HG02943 (cell line): ENCODE measurements around the gene RBM38.

ENCODE experiments used
- ATAC-seq: cut with Tn5 transposase; IDR thresholded peaks from one replicate; pipeline ENCODE4 v1.9.1; 2021; ENCODE audit warnings: mild to moderate bottlenecking, low read depth, moderate library complexity; ENCODE audit not compliant: unreplicated experiment

RBM38 gene

DNA sequence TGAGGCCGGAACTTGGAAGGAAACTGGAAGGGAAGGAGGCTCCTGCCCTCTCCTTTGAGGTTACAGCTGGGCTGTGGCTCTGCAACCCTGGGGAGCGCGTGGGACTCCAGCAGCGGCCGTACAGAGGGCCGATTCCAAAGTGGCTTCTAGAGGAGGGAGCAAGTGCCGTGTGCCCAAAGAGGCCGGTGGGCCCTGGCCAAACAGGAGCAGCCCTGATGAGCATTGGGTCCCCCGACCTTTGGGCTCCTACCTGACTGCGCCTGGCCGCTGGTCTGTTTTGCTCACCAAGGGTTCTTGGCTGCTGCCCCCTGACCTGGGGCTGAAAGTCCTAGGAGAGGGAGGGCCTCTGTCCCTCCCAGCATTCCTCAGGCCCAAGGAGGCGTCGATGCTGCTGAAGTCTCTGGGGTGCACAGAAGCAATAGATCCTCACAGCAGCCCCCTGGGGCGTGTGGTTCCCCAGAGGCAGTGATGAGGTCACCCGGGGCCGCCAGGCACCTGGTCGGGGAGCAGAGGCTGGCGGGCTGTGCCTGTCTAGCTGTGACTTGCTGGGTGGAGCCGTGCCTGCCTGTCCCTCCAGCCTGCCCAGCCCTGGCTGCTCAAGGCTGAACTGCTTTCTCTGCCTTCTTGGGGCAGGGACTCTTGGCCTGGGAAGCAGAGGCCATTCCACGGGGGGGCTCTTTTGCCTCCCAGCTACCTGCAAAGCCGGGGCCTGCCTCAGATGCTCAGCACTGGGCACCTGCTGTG, 9.8 kb downstream of the RBM38 start:
- peak; percentile 32 for ATAC-seq

DNA sequence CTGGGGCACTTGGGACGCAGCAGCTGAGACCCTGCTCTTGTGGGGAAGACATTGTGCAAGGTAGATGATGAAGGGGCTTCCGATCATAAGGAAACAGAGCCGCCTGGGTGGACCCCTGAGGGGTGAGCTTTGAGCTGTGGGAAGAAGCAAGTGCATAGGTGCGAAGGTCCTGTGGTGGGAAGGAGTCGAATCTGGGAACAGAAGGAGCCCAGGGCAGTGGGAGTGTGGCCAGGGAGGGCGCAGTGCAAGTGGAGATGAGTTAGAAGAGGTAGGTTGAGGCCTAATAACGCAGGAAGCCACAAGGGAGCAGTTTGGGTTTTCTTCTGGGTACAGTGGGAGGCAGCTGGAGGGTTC, 10.3 kb downstream of the RBM38 start:
- ATAC-seq, result no peak

DNA sequence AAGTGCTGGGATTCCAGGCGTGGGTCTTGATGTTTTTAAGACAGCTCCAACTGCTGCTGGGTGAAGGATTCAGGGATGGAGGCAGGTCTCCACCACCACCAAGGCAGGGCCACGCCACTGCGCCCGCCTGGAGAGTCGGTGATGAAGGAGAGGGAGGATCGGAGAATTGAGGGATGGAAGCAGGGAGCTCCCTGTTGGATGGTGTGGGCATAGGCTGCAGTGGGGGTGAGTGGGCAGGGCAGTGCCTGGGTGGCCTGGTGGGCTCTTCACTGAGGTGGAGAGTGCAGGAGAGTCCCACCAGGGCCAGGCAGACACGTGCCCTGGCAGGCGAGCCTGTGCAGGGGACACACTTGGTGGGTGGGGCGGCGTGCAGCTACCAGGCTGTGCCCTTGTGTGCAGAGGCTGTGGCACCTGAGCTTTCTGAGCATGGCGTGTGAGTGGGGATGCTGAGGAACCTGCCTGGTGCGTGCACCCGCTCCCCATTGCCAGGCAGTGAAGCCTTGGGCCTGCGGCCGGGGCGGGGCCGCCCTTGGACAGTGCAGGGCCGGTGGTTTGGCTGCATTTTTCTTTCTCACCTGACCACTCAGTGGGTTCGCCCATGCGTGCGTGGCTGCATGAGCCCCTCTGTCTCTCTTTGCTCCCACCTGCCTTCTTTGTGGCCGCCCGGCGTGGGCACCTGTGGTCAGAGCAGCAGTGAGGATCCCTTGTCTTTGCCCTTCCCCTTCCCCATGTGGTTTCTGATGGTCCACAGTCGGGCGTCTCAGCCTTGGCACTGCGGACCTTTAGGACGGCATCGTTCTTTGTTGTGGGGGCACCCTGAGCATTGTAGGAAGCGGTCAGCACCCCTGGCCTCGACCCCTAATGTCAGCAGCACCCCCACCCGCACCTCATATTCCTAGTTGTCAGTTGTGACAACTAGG, 11.3 kb downstream of the RBM38 start:
- no peak for ATAC-seq

DNA sequence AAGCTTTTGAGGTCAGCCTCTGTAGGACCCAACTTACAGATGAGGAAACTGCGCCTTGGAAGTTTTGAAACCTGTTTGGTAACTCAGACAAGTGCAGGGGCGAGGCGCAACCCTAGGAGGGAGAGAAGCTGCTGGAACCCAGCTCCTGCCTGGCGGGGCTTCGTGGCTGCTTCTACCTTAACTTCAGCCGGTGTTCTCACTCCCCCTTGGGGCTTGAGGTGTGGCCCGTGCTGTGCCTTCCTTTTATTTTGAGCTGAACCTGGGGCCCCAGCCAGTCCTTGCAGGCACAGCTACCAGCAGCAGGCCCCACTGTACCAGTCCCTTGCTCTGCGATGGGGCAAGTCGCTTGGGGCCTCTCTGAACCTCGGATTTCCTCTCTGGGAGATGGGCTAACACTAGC, 12.0 kb downstream of the RBM38 start:
- no peak for ATAC-seq

DNA sequence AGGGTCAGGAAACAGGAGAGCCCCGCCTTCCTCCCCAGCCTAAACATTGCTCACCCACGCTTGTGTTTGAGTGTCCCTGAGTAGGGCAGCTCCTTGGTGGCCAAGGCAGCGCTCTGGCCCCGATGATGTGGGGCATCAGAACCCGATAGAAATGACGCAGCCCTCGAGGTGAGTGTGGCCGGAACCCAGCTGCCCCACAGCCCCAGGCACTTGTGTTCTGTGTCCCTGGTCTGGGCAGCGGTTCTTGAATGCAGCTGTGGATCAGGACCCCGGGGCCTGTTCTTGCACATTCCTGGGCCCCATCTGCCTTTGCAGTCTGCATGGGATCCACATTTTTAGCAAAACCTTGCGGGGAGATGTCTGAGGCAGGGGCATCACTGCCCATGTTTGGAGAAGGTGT, 12.8 kb downstream of the RBM38 start:
- ATAC-seq, result no peak

DNA sequence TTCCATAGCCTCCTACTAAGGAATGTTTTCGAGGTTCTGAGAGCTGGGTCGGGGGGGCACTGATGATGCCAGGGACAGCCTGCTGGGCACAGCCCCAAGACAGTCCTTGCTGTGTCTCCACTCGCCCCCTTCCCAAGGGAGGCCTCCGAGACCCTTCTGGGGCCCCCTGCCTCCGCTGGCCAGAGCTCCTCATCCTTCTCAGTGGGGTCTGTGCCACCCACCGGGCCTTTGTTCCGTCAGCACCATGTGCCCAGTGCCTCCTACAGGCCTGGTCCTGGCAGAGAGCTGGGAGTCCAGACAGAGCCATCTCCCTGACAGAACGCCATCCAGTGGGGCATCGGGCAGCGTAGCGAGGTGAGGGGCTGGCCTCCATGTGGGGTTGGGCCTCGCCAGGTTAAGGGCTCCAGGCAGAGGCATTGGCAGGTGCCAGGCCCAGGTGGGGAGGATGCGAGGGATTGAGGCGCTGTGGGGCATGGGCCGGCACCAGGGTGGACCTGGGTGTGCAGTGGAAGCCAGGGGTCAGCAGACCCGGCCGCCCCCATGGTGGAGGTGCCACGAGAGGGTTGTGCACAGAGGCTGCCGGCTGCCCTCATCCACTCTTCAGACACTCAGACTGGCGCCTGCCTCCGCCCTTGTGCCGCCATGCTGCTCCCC, 13.3 kb downstream of the RBM38 start:
- ATAC-seq, result no peak

DNA sequence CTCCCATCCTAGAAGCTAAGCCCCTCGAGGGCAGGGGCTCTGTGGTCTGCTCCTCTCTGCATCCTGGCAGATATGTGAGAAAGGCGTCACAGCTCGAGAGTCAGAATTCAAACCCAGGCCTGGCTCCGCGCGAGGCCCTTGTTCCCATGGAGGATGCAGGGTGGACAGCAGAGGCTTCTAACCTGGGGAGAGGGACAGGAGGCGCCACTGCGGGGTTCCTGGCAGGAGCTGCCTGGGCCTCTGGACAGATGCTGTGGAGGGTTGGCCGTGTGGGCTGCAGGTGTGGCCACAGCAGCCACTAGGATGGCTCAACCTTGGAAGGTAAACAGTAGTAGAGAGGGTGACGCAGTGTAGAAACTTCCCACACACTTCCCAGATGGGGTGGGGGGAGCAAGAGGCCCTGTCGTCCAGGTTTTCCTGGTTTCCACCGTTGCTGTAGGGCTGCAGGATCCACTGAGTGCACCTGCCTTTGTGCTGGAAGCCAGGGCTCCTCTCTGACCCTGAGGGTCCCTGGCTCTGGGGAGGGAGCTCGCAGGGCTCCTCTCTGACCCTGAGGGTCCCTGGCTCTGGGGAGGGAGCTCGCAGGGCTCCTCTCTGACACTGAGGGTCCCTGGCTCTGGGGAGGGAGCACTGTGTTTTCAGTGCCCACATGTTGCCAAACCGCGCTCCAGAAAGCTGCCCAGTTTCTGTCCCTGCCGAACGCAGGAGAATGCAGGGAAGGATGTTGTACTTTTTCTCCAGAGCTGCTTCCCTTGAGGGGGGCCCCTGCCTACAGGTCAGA, 14.2 kb downstream of the RBM38 start:
- ATAC-seq, result no peak

DNA sequence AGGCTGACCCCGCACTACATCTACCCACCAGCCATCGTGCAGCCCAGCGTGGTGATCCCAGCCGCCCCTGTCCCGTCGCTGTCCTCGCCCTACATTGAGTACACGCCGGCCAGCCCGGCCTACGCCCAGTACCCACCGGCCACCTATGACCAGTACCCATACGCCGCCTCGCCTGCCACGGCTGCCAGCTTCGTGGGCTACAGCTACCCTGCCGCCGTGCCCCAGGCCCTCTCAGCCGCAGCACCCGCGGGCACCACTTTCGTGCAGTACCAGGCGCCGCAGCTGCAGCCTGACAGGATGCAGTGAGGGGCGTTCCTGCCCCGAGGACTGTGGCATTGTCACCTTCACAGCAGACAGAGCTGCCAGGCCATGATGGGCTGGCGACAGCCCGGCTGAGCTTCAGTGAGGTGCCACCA, 16.4 kb downstream of the RBM38 start:
- no peak for ATAC-seq

DNA sequence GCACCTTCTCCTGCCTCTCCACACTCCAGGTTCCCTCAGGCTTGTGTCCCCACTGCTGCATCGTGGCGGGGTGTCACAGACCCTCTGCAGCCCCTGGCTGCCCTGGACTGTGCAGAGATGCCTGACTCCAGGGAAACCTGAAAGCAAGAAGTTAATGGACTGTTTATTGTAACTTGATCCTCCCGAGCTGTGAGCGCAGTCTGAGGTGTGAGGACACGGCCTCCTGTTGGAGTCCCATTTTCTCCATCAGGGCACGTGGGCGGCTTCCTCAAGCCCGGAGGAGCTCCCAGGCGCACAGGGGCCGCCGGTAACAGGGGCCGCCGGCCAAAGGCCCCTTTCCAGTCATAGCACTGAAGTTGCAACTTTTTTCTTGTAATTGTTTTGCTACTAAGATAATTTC, 16.9 kb downstream of the RBM38 start:
- no peak for ATAC-seq

DNA sequence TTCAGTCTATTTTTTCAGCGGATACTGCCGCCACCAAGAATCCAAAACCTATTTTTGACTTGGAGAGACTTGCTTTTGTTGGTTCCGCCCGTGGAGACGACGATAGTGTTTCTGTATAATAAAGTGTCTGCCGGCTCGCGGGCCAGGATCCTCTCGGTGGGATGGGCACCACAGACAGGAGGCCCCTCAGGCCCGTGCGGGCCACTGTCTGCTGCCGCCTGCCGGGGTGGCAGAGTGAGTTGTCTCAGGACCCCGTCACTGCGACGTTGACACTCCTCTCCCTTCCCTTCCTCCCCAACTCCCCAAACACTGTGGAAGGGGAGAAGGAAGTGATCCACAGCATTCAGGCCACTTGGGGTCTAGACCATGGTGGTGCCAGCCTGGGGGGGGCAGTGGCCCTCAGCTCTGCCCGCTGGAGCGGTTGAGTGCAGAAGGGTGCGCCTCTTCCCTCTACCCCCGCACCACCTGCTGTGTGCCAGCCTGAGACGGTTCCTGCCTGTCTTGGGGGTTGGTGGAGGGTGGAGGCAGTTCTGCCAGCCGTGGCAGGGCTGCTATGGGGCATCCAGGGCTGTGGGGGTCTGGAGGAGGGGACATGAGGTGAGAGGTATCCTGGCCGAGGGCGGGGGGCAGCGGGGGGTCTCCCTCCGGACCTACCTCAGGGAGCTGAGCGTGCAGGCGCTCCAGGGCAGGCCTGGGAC, 17.5 kb downstream of the RBM38 start:
- no peak for ATAC-seq

DNA sequence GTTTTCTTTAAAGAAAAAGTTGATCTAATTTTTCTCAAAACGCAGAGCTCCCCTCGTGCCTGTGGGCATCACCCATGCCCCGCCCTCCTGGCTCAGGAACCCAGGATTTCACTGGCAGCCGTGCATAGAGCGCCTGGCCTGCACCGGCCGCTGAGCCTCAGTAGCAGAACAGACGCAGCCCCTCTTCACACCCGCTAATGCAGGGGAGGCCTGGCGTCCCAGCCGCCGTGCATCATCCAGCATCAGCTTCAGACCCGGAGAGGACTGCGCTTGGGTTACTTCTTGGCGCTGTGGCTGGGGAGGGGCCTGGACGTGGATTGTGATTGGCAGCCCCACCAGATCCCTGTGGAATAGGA, 18.1 kb downstream of the RBM38 start:
- ATAC-seq, result no peak

DNA sequence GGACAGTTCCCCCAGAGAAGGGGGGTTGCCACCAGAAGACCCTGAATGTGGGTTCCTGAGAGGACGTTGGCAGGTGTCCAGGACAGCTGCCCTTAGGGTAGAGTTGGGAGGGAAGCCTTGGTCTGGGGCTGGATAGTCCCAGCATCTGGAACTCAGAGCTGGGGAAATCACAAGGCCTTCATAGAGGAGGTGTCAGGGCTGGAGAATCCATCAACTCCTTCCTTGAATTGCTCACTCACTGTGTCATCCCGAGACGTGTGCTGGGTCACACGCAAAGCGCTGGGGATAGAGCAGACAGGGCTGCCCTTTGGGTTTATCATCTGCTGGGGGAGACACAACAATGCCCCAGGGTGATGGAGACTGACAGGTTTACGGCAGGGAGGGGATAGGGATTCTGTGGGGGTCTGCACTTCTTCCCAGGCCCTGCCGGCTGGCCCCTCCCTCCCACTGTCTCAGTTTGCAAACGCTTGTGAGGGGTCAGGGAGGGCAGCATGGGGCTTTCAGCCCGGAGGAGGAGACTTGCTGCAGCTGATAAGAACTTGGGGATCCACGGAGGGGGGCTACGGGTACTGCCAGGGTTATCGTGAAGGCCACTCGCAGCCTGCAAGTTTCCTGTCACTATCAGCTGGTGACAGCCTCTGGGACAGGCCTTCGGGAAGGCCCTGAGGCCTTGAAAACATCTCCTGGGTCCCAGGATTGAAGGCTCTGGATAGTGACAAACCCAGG, 18.6 kb downstream of the RBM38 start:
- ATAC-seq, result no peak

DNA sequence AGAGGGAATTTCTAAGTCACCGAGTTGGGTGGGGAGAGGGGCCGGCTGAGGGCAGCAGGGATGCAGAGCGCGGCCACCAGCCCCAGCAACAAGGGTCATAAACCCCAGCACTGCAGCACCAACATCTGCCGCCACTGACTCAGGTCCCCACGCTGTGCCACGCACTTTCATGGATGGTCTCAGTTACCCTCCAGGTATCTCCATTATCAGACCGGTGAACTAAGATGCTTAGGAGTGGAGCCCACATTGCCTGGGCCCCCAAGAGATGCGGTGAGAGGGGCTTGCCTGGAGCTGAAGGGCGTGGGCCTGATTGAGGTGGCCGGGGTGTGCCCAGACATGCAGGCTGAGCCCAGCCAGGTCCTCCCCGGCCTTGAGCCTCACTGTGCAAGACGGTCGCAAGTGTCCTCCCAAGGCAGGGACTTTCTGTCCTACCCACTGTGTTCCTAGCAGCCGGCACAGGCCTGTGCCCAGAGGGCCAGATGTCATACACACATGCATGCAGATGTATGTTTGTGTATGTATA, 19.3 kb downstream of the RBM38 start:
- ATAC-seq, result no peak

DNA sequence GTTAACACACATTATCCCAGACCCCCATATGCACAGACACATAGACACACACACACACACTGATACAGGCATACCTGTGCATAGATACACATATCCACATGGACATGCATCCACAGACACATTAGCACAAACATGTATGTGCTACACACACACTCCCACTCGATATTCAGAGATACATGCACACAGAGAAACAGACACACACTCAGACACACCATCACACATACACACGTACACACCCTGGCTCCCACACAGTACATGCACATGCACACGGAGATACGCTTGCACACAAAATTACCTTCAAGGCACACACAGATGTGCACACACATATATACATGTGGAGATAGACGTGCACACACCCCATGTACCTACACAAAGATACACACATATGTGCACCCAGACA, 19.7 kb downstream of the RBM38 start:
- no peak for ATAC-seq

DNA sequence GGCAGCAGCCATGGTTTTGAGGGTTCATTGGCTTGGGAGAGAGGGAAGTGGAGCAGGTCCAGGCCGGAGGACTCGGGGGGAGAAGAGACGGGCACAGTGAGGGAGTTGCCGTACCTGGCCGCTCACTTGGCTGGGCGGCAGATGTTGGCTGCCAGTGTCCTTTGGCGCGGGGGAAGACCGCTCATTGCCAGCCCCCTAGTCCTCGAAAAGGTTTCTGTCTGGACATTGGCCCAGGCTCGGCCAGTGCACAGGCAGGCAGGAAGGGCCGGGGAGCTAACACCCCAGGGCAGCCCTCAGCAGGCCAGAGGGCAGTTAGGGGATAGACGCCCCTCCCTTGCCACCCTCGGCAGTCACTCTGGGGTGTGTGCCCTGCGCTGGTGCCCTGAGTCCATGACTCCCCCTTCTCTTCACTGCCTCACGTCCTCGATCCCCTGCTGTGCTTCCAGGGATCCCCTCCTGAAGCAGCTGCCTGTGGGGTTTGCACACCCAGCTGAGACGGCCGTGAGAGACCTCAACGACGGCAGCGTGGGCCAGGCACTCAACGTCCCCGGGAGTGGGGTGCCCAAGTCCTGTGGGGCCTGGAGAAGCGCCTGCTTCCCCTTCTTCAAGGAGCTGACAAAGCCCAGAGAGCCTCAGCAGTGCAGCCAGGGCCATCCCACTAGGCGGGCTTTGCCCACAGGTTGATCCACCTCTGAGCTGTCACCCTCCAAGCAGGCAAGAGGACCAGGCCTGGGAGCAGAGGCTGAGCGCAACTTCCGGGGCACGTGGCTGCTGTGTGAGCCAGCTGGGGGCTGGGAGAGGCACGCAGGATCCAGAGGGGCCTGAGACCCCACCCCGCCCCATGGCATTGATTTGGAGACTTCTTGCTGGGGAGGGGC, 20.4 kb downstream of the RBM38 start:
- ATAC-seq, result no peak

DNA sequence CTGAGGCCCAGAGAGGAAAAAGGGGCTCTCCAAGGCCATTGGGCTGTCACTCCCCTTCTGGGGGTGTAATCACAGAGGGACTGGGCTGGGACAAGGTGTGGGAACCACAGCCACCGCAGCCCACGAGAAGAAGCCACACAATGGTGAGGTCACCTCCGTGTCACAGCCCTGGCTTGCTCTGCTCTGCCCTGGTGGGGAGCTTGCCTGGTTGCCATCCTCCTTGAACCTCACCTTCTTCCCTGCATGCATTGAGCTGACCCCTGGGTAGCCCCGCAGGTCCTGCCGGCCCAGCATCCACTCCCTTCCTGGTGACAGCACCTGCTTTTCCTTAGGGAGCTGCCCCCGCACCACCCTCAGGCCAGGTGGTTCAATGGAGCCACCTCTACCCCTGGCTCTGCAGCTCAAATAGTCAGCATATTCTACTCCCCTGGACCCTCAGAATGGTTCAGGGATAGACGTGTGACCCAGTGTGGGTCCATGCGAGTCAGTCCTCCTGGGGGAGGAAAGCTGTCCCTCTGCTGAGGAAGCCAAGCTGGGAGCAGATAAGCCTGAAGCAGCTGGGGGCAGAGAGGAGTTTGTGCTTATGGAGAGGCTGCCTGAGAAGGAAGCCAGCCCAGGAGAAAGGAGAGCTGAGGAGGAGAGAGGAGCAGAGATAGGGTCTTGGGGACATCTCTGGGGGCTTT, 21.3 kb downstream of the RBM38 start:
- no peak for ATAC-seq

DNA sequence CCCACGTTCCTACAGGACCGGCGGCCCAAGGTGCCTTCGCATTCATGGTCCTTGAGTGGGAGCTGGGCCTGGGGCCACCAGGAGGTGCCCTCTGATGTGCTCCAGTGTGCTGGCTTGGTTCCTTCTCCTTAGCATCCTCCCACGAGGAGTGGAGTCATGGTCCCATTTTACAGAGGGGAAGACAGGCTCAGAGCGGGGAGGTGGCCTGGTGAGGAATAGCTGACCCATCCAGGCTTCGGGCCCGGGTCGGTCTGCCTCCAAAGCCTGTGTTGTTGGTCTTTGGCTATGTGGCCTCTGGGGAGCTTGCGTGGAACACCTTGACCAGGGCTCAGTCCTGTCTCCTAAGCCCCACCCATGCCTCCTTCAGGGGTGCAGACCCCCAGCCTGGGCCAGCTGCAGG, 22.8 kb downstream of the RBM38 start:
- no peak for ATAC-seq
